WTC11 (cell line): ENCODE measurements around the gene CDK5. TPM values are rescaled to one million over a fixed set of nuclear protein-coding genes. Genes with fewer than 3 reads are reported as not detected.

Experiments
- ATAC-seq: fragments of 200-7000 bp; cut with Tn5 transposase; 2 replicates; pipeline ENCODE4 v1.10.0; 2021; ENCODE audit warnings: mild to moderate bottlenecking, moderate library complexity
- CTCF ChIA-PET: fragments of 300-600 bp; sonication (Branson Sonifier 250); formaldehyde crosslinking; loops from one replicate; lab custom pipeline; 2021; ENCODE audit warnings: antibody characterized with exemption; lab: Charles Lee
- POLR2A ChIA-PET: fragments of 350-600 bp; sonication (Branson Sonifier 250); formaldehyde crosslinking; loops from one replicate; lab custom pipeline; 2021; ENCODE audit warnings: antibody characterized with exemption; lab: Charles Lee
- DNase-seq: peaks from one replicate; pipeline ENCODE4 v3.0.0; 2021; ENCODE audit warnings: low spot score
- H3K27ac Mint-ChIP-seq: 2 replicates; pipeline ENCODE4 v1.8.0; 2021; ENCODE audit warnings: mixed read lengths
- H3K27me3 Mint-ChIP-seq: 2 replicates; pipeline ENCODE4 v1.8.0; 2021; ENCODE audit warnings: low read depth, mild to moderate bottlenecking, moderate library complexity, mixed read lengths
- H3K36me3 Mint-ChIP-seq: 2 replicates; pipeline ENCODE4 v1.8.0; 2021; ENCODE audit warnings: mixed read lengths
- H3K4me1 Mint-ChIP-seq: 2 replicates; pipeline ENCODE4 v1.8.0; 2022; ENCODE audit warnings: mixed read lengths
- H3K4me3 Mint-ChIP-seq: 2 replicates; pipeline ENCODE4 v1.8.0; 2021; ENCODE audit warnings: mild to moderate bottlenecking, moderate library complexity, mixed read lengths
- H3K9me3 Mint-ChIP-seq: 2 replicates; pipeline ENCODE4 v1.8.0; 2021; ENCODE audit warnings: mixed read lengths
- CREB1 ChIP-seq: sonication (generic); formaldehyde crosslinking; IDR thresholded peaks from 2 replicates; pipeline ENCODE4 v1.8.0; 2023; ENCODE audit warnings: mild to moderate bottlenecking, missing genetic modification reagents
- CREM ChIP-seq: sonication (generic); formaldehyde crosslinking; IDR thresholded peaks from 2 replicates; pipeline ENCODE4 v1.8.1; 2022; ENCODE audit warnings: mild to moderate bottlenecking, missing genetic modification reagents, moderate library complexity
- E2F5 ChIP-seq: sonication (generic); formaldehyde crosslinking; IDR thresholded peaks from 2 replicates; pipeline ENCODE4 v1.8.1; 2022; ENCODE audit warnings: mild to moderate bottlenecking, moderate library complexity, missing genetic modification reagents
- FOXK1 ChIP-seq: sonication (generic); formaldehyde crosslinking; IDR thresholded peaks from 2 replicates; pipeline ENCODE4 v1.8.0; 2022; ENCODE audit warnings: mild to moderate bottlenecking, moderate library complexity, missing genetic modification reagents
- FOXP1 ChIP-seq: sonication (generic); formaldehyde crosslinking; IDR thresholded peaks from 2 replicates; pipeline ENCODE4 v1.8.0; 2022; ENCODE audit warnings: missing genetic modification reagents, mild to moderate bottlenecking, moderate library complexity, borderline replicate concordance
- GTF2I ChIP-seq: fragments of 250-450 bp; sonication (Bioruptor Pico); conservative IDR thresholded peaks from 2 replicates; pipeline ENCODE4 v1.4.0; 2021; ENCODE audit warnings: mild to moderate bottlenecking
- IRF2 ChIP-seq: sonication (generic); formaldehyde crosslinking; IDR thresholded peaks from 2 replicates; pipeline ENCODE4 v1.8.0; 2022; ENCODE audit warnings: low read depth, missing genetic modification reagents, borderline replicate concordance
- MAX ChIP-seq: sonication (generic); formaldehyde crosslinking; IDR thresholded peaks from 2 replicates; pipeline ENCODE4 v1.8.0; 2022; ENCODE audit warnings: mild to moderate bottlenecking, missing genetic modification reagents
- OVOL2 ChIP-seq: fragments of 250-450 bp; sonication (Bioruptor Pico); IDR thresholded peaks from 2 replicates; pipeline ENCODE4 v1.9.0; 2021; ENCODE audit warnings: mild to moderate bottlenecking, borderline replicate concordance
- PREB ChIP-seq: sonication (generic); formaldehyde crosslinking; IDR thresholded peaks from 2 replicates; pipeline ENCODE4 v1.8.1; 2022; ENCODE audit warnings: mild to moderate bottlenecking, missing genetic modification reagents, moderate library complexity, borderline replicate concordance
- TEAD1 ChIP-seq: sonication (generic); formaldehyde crosslinking; IDR thresholded peaks from 2 replicates; pipeline ENCODE4 v1.8.0; 2022; ENCODE audit warnings: mild to moderate bottlenecking, missing genetic modification reagents
- TP53 ChIP-seq: sonication (generic); formaldehyde crosslinking; IDR thresholded peaks from 2 replicates; pipeline ENCODE4 v1.8.1; 2023; ENCODE audit warnings: mild to moderate bottlenecking, missing genetic modification reagents
- USF2 ChIP-seq: sonication (generic); formaldehyde crosslinking; IDR thresholded peaks from 2 replicates; pipeline ENCODE4 v1.8.1; 2023; ENCODE audit warnings: mild to moderate bottlenecking, missing genetic modification reagents, moderate library complexity
- ZNF219 ChIP-seq: sonication (generic); formaldehyde crosslinking; IDR thresholded peaks from 2 replicates; pipeline ENCODE4 v1.8.0; 2023; ENCODE audit warnings: missing genetic modification reagents, mild to moderate bottlenecking, borderline replicate concordance
- ZNF232 ChIP-seq: sonication (generic); formaldehyde crosslinking; IDR thresholded peaks from 2 replicates; pipeline ENCODE4 v1.8.0; 2022; ENCODE audit warnings: mild to moderate bottlenecking, missing genetic modification reagents
- total RNA-seq: library from RNA; stranded (reverse); gene quantifications from 3 replicates; pipeline ENCODE4 v1.2.3, GENCODE V29; 2021
- TF ChIP-seq, protein P1 (sequence below): fragments of 250-450 bp; sonication (Bioruptor Pico); IDR thresholded peaks from 2 replicates; pipeline ENCODE4 v1.9.0; 2021; ENCODE audit warnings: mild to moderate bottlenecking
- TF ChIP-seq, protein P2 (sequence below): fragments of 250-450 bp; sonication (Bioruptor Pico); IDR thresholded peaks from 2 replicates; pipeline ENCODE4 v1.8.0; 2021; ENCODE audit warnings: mild to moderate bottlenecking
- TF ChIP-seq, protein P3 (sequence below): sonication (generic); formaldehyde crosslinking; IDR thresholded peaks from 2 replicates; pipeline ENCODE4 v1.8.0; 2022; ENCODE audit warnings: mild to moderate bottlenecking, missing genetic modification reagents
- TF ChIP-seq, protein P4 (sequence below): sonication (generic); formaldehyde crosslinking; IDR thresholded peaks from 2 replicates; pipeline ENCODE4 v1.8.1; 2022; ENCODE audit warnings: low read depth, mild to moderate bottlenecking, moderate library complexity, missing genetic modification reagents, borderline replicate concordance

Gene CDK5
- total RNA-seq, 1 experiment from 2014 or later, result 27.8 TPM

DNA sequence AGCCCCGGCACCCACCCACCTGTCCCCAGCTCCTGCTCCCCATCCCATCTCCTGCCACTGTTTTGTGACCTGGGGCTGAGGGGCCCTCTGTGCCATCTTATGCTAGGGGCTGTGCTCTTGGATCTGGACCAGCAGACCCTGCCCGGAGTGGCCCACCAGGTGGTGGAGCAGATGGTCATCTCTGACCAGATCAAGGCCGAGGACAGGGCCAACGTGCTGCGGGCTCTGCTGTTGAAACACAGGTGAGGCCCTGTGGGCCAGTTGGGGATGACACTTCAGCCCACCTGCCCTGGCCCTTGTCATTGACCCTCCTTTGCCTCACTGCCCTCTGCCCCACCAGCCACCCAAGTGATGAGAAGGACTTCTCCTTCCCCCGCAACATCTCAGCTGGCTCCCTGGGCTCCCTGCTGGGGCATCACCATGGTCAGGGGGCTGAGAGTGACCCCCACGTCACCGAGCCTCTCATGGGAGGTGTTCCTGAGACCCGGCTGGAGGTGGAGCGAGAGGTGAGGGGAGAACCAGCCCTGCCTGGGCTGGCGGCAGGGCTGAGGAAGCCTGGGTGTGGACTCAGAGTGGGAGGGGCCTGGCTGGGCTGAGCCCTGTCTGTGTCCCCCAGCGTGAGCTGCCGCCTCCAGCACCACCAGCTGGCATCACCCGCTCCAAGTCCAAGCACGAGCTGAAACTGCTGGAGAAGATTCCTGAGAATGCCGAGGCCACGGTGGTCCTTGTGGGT lies 12.3 kb upstream of the CDK5 start:
- no peak for ATAC-seq
- no peaks in the 10 kb centered on the region for H3K27me3 Mint-ChIP-seq
- TF ChIP-seq, protein P1, sequence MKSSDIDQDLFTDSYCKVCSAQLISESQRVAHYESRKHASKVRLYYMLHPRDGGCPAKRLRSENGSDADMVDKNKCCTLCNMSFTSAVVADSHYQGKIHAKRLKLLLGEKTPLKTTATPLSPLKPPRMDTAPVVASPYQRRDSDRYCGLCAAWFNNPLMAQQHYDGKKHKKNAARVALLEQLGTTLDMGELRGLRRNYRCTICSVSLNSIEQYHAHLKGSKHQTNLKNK, result no peak
- TF ChIP-seq IRF2 (CRISPR knock-in tag) (no peak), GTF2I (CRISPR knock-in tag) (no peak), ZNF232 (CRISPR knock-in tag) (no peak), FOXK1 (CRISPR knock-in tag) (no peak), CREM (no peak), CREB1 (CRISPR knock-in tag) (no peak), TEAD1 (CRISPR knock-in tag) (no peak), OVOL2 (CRISPR knock-in tag) (no peak), TP53 (CRISPR knock-in tag) (no peak), MAX (CRISPR knock-in tag) (no peak), E2F5 (CRISPR knock-in tag) (no peak), USF2 (CRISPR knock-in tag) (no peak), FOXP1 (CRISPR knock-in tag) (no peak), ZNF219 (CRISPR knock-in tag) (no peak), PREB (CRISPR knock-in tag) (no peak)
- TF ChIP-seq, protein P2, sequence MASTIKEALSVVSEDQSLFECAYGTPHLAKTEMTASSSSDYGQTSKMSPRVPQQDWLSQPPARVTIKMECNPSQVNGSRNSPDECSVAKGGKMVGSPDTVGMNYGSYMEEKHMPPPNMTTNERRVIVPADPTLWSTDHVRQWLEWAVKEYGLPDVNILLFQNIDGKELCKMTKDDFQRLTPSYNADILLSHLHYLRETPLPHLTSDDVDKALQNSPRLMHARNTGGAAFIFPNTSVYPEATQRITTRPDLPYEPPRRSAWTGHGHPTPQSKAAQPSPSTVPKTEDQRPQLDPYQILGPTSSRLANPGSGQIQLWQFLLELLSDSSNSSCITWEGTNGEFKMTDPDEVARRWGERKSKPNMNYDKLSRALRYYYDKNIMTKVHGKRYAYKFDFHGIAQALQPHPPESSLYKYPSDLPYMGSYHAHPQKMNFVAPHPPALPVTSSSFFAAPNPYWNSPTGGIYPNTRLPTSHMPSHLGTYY (CRISPR knock-in tag), result no peak
- TF ChIP-seq, protein P3, sequence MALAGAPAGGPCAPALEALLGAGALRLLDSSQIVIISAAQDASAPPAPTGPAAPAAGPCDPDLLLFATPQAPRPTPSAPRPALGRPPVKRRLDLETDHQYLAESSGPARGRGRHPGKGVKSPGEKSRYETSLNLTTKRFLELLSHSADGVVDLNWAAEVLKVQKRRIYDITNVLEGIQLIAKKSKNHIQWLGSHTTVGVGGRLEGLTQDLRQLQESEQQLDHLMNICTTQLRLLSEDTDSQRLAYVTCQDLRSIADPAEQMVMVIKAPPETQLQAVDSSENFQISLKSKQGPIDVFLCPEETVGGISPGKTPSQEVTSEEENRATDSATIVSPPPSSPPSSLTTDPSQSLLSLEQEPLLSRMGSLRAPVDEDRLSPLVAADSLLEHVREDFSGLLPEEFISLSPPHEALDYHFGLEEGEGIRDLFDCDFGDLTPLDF (CRISPR knock-in tag), result no peak
- TF ChIP-seq, protein P4, sequence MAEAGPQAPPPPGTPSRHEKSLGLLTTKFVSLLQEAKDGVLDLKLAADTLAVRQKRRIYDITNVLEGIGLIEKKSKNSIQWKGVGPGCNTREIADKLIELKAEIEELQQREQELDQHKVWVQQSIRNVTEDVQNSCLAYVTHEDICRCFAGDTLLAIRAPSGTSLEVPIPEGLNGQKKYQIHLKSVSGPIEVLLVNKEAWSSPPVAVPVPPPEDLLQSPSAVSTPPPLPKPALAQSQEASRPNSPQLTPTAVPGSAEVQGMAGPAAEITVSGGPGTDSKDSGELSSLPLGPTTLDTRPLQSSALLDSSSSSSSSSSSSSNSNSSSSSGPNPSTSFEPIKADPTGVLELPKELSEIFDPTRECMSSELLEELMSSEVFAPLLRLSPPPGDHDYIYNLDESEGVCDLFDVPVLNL (CRISPR knock-in tag), result no peak
- TF ChIP-seq, all 79 proteins: peak for 0
- no peak overlapping the region for H3K4me3 Mint-ChIP-seq
- no peak for DNase-seq
- POLR2A ChIA-PET, result no interaction called here
- no peaks in the 10 kb centered on the region for H3K9me3 Mint-ChIP-seq
- H3K36me3 Mint-ChIP-seq, result peaks cover 46% of the 10 kb centered on the region
- CTCF ChIA-PET, result no interaction called here
- H3K27ac Mint-ChIP-seq, result no peak overlapping the region
- H3K4me1 Mint-ChIP-seq, result peaks cover 10% of the 10 kb centered on the region
